IMR-90 (cell line): ENCODE results near the gene POMT1.

Experiments
- BHLHE40 ChIP-seq: fragments of 150-350 bp; IDR thresholded peaks from 2 replicates; pipeline ENCODE4 v1.6.1; 2016; ENCODE audit warnings: mild to moderate bottlenecking, low read depth, low read length
- CEBPB ChIP-seq: IDR thresholded peaks from 2 replicates; pipeline ENCODE4 v1.6.1; 2012; ENCODE audit warnings: low read depth, low read length, improper control_type of control experiment
- CTCF ChIP-seq: conservative IDR thresholded peaks from 2 replicates; pipeline ENCODE4 v1.5.1; 2012; ENCODE audit warnings: mild to moderate bottlenecking, low read depth, low read length, improper control_type of control experiment
- FOS ChIP-seq: fragments of 150-350 bp; IDR thresholded peaks from 2 replicates; pipeline ENCODE4 v1.6.1; 2016; ENCODE audit warnings: low read depth, low read length
- POLR2A ChIP-seq: IDR thresholded peaks from 2 replicates; pipeline ENCODE4 v1.6.1; 2012; ENCODE audit warnings: mild to moderate bottlenecking, low read depth, low read length
- RAD21 ChIP-seq: IDR thresholded peaks from 2 replicates; pipeline ENCODE4 v1.6.1; 2012; ENCODE audit warnings: low read length, improper control_type of control experiment
- RCOR1 ChIP-seq: IDR thresholded peaks from 2 replicates; pipeline ENCODE4 v1.6.1; 2012; ENCODE audit warnings: mild to moderate bottlenecking, low read length, improper control_type of control experiment; ENCODE audit not compliant: insufficient replicate concordance
- RFX5 ChIP-seq: IDR thresholded peaks from 2 replicates; pipeline ENCODE4 v1.8.0; 2012; ENCODE audit warnings: low read depth, mild to moderate bottlenecking, low read length, moderate library complexity
- SMC3 ChIP-seq: fragments of 150-350 bp; IDR thresholded peaks from 2 replicates; pipeline ENCODE4 v1.6.1; 2016; ENCODE audit warnings: low read depth, mild to moderate bottlenecking, antibody characterized with exemption, low read length, moderate library complexity
- USF2 ChIP-seq: fragments of 150-350 bp; IDR thresholded peaks from 2 replicates; pipeline ENCODE4 v1.6.1; 2017; ENCODE audit warnings: mild to moderate bottlenecking, antibody characterized with exemption, low read length, low read depth

DNA sequence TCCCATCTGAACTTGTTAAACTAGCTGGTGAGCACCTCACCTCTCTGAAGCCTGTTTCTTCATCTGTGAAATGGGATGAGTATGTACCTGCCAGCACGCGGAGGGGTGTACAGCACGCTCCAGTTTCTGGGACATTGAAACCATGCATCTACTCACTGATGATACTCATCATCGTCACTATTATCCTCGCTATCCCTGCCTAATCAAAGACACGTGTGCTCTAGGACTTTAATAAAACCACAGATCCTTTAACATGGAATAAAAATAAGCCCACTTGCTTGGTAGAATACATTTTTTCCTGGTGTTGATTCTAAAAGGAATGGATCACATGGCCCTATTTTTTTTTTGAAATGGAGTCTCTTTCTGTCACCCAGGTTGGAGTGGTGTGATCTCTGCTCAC, 37.3 kb upstream of the POMT1 start:
- no peak for TF ChIP-seq USF2
- no peak for TF ChIP-seq CTCF
- TF ChIP-seq BHLHE40, result no peak
- TF ChIP-seq CEBPB, result no peak
- no peak for TF ChIP-seq POLR2A
- TF ChIP-seq RFX5, result no peak
- TF ChIP-seq SMC3, result no peak
- no peak for TF ChIP-seq FOS
- no peak for TF ChIP-seq RAD21
- no peak for TF ChIP-seq RCOR1
